Neuron (in vitro differentiated cells): ENCODE measurements around the gene TKTL1.
"Not testable (repeated sequence)": the region's sequence is repeated elsewhere in the genome, so short reads cannot be mapped to it uniquely, and the experiment has no call there.

Source experiments
- H2AFZ ChIP-seq: one replicate; pipeline ENCODE4 v1.6.1; 2013; ENCODE audit warnings: low read depth, mild to moderate bottlenecking, inconsistent platforms, low read length, moderate library complexity
- H3K27me3 ChIP-seq: one replicate; pipeline ENCODE4 v1.6.1; 2013; ENCODE audit warnings: low read length; ENCODE audit not compliant: insufficient read depth
- H3K36me3 ChIP-seq: one replicate; pipeline ENCODE4 v1.6.1; 2013; ENCODE audit warnings: low read length; ENCODE audit not compliant: insufficient read depth
- H3K4me1 ChIP-seq: one replicate; pipeline ENCODE4 v1.6.1; 2013; ENCODE audit warnings: low read length; ENCODE audit not compliant: insufficient read depth
- H3K4me3 ChIP-seq: 2 replicates; pipeline ENCODE4 v1.5.1; 2013; ENCODE audit warnings: mild to moderate bottlenecking, low read length, moderate library complexity
- H3K9me3 ChIP-seq: one replicate; pipeline ENCODE4 v1.6.1; 2013; ENCODE audit warnings: low read length

TKTL1 gene

GRCh38 chrX:154295664-154296310 lies at the start of gene TKTL1:
TSS of gene TKTL1 (plus strand) at chrX:154295795. CDS start at chrX:154295860, 65 bp downstream.
- Histone ChIP-seq H3K4me1 (no peaks in the 10 kb centered on the region), H3K4me3 (no peak within 1 kb of the TSS), H2AFZ (no peak within 1 kb of the TSS), H3K9me3 (no peaks in the 10 kb centered on the region), H3K27me3 (no peaks in the 10 kb centered on the region), H3K36me3 (no peaks in the 10 kb centered on the region)

GRCh38 chrX:154247377-154248045 lies 48.1 kb upstream of the TKTL1 start:
- H3K4me3 ChIP-seq, H3K27me3 ChIP-seq, H3K9me3 ChIP-seq, H3K36me3 ChIP-seq, H3K4me1 ChIP-seq, H2AFZ ChIP-seq: not testable (repeated sequence)

- H2AFZ ChIP-seq, H3K9me3 ChIP-seq, H3K4me3 ChIP-seq: not testable (repeated sequence)
Observed at GRCh38 chrX:154248076-154248475, 47.5 kb upstream of the TKTL1 start.

GRCh38 chrX:154257282-154257681 lies 38.3 kb upstream of the TKTL1 start, which contains the start of gene OPN1MW3:
TSS of gene OPN1MW3 (plus strand) at chrX:154257582. CDS start at chrX:154257620, 38 bp downstream.
- not testable (repeated sequence) for H3K4me1 ChIP-seq, H3K4me3 ChIP-seq, H3K27me3 ChIP-seq, H2AFZ ChIP-seq, H3K36me3 ChIP-seq, H3K9me3 ChIP-seq

More at GRCh38 chrX:154248076-154248475, 47.5 kb upstream of the TKTL1 start:
- H3K27me3 ChIP-seq, H3K36me3 ChIP-seq, H3K4me1 ChIP-seq: not testable (repeated sequence)

- not testable (repeated sequence) for H3K36me3 ChIP-seq, H3K4me3 ChIP-seq, H3K4me1 ChIP-seq, H2AFZ ChIP-seq, H3K27me3 ChIP-seq, H3K9me3 ChIP-seq
Observed at GRCh38 chrX:154258711-154259110, 36.9 kb upstream of the TKTL1 start.

GRCh38 chrX:154263072-154263471 lies 32.5 kb upstream of the TKTL1 start:
- H3K4me3 ChIP-seq, H3K4me1 ChIP-seq, H3K36me3 ChIP-seq, H3K9me3 ChIP-seq, H3K27me3 ChIP-seq, H2AFZ ChIP-seq: not testable (repeated sequence)

- H3K27me3 ChIP-seq, H3K4me1 ChIP-seq, H3K36me3 ChIP-seq, H2AFZ ChIP-seq, H3K4me3 ChIP-seq, H3K9me3 ChIP-seq: not testable (repeated sequence)
Observed at GRCh38 chrX:154269245-154269644, 26.4 kb upstream of the TKTL1 start.

GRCh38 chrX:154284489-154285338 lies 10.9 kb upstream of the TKTL1 start:
- H2AFZ ChIP-seq, H3K4me1 ChIP-seq, H3K36me3 ChIP-seq, H3K4me3 ChIP-seq, H3K9me3 ChIP-seq, H3K27me3 ChIP-seq: not testable (repeated sequence)

GRCh38 chrX:154286406-154286805 lies 9.2 kb upstream of the TKTL1 start:
- H2AFZ ChIP-seq, result not testable (repeated sequence)

GRCh38 chrX:154294791-154295574 lies 612 bp upstream of the TKTL1 start, which contains the start of gene TEX28:
TSS of gene TEX28 (minus strand) at chrX:154295124. CDS start at chrX:154292117, 3,007 bp downstream.
- Histone ChIP-seq H3K9me3 (no peaks in the 10 kb centered on the region), H3K27me3 (no peaks in the 10 kb centered on the region), H3K36me3 (no peaks in the 10 kb centered on the region), H3K4me3 (no peak within 1 kb of the TSS), H2AFZ (no peak within 1 kb of the TSS), H3K4me1 (no peaks in the 10 kb centered on the region)

More at GRCh38 chrX:154286406-154286805, 9.2 kb upstream of the TKTL1 start:
- H3K9me3 ChIP-seq, H3K4me1 ChIP-seq, H3K36me3 ChIP-seq, H3K4me3 ChIP-seq, H3K27me3 ChIP-seq: not testable (repeated sequence)

- Histone ChIP-seq H3K36me3 (no peaks in the 10 kb centered on the region), H2AFZ (no peak overlapping the region), H3K4me1 (no peaks in the 10 kb centered on the region), H3K4me3 (no peak overlapping the region), H3K27me3 (no peaks in the 10 kb centered on the region), H3K9me3 (no peaks in the 10 kb centered on the region)
Observed at GRCh38 chrX:154296731-154297130, 1.1 kb downstream of the TKTL1 start.

GRCh38 chrX:154298312-154298711 lies 2.7 kb downstream of the TKTL1 start:
- Histone ChIP-seq H3K4me3 (no peak overlapping the region), H3K27me3 (peaks cover 4% of the 10 kb centered on the region), H3K36me3 (no peaks in the 10 kb centered on the region), H3K9me3 (no peaks in the 10 kb centered on the region), H3K4me1 (no peaks in the 10 kb centered on the region), H2AFZ (no peak overlapping the region)
